Stimulated activated CD8-positive, alpha-beta memory T cell treated with anti-CD3 and anti-CD28 coated beads, Interleukin-7, amount 100 ng/mL, for 24 hours (primary cell): ENCODE results near the gene C1QTNF12.
"Not testable (repeated sequence)": the region's sequence is repeated elsewhere in the genome, so short reads cannot be mapped to it uniquely, and the experiment has no call there.

ENCODE experiments used
- DNase-seq: peaks from one replicate; pipeline ENCODE4 v3.0.0-alpha.2; 2020; ENCODE audit warnings: low read depth

The C1QTNF12 gene

GRCh38 chr1:1259540-1259939, 13.0 kb upstream of the C1QTNF12 start:
- no peak for DNase-seq

DNA sequence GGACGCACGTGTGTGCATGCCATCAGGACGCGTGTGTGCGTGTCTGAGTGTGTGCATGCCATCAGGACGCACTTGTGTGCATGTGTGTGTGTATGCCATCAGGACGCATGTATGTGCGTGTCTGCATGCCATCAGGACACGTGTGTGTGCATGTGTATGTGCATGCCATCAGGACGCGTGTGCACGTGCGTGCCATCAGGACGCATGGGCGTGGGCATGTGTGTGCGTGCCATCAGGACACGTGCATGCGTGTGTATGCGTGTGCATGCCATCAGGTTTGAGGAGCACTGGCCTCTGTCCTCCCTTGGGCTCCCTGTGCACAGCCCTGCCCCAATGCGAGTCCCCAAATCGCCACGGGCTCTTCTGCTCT, 12.6 kb upstream of the C1QTNF12 start:
- DNase-seq, result no peak

GRCh38 chr1:1256956-1257871, 10.7 kb upstream of the C1QTNF12 start:
- DNase-seq, result no peak

DNA sequence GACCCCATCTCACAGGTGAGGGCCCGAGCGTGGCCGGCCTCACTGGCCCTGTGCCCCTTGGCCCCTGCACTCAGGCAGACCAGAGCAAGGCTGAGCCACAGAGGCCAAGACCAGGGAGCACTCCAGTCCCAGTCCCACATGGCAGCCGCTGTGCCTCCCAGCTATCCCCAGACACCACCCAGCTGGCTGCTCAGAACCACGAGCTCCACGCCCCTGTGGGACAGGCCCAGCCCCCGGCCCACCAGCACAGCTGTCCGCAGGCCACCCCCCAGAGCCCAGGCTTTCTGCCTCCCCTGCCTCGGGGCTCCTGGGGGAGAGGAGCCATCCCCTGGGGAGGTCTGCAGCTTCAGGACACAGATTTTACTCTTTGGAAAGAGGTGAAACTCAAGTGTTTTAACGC, 9.1 kb upstream of the C1QTNF12 start:
- no peak for DNase-seq

DNA sequence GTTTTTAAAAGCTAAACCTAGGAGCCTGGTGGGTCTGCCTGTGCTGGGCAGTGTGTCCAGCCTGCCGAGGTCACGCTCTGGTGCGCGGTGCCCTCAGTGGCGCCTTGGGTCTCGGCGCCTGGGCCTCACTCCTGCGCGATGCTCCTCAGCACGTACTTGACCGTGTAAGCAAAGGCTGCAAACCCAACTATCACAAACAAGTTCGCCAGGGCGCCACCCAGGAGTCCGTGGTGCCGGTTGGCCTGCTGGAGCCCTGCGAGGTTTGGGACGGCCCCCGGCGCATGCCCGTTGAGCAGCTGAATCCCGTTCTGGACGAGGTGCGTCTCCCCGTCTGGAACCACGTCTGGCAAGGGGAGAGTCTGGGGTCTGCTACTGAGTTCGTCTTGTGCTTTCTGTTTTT, 8.6 kb upstream of the C1QTNF12 start:
- DNase-seq, result no peak

DNA sequence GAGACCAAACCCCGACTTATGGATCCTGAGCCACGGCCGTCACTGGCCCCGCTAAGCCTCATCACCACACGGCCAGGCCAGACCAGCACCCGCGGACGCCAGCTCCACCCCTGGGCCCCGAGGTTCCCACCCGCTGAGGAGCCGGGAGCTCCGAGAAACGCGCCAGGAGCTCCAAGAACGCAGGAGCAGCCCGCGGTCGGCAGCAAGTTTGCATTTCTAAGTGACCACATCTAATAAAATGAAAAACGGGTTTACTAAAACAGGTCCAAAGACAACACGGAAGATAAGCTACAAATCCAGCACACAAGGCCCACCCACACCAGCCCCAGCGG, 8.1 kb upstream of the C1QTNF12 start:
- DNase-seq, result no peak

DNA sequence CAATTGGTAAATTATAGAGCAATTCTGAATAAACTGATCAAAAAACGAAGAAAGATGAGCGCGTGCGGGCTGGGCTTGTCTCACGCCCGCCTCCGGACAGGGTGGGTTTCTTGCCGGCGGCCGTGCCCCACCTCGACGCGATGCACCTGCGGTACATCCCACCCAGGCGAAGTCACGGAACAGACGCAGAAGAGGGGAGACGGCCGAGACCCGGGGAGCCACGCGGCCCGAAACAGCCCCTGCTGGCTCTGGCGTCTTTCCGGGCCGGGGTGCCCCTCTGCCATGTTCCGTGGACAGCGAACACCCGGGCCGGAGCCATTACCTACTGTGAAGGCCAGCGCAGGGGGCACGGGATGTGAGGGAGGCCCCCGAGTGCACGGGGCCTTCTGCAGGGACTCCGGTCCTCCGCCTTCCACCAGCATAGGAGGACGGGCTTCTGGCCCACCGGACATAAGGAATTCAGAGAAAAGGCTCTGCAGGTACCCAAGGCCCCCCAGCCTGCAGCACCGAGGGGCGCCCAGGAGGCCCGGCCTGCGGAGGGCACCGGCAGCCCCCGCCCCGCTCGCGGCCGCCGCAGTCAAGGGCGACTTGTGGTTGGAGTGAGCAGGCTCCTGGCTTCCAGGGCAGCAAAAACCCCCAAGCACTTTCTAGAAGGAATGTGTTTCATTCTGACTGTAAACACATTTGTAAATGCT, 7.6 kb upstream of the C1QTNF12 start:
- no peak for DNase-seq

- DNase-seq, result no peak
These were observed 6.8 kb upstream of the C1QTNF12 start for GRCh38 chr1:1253314-1253713.

DNA sequence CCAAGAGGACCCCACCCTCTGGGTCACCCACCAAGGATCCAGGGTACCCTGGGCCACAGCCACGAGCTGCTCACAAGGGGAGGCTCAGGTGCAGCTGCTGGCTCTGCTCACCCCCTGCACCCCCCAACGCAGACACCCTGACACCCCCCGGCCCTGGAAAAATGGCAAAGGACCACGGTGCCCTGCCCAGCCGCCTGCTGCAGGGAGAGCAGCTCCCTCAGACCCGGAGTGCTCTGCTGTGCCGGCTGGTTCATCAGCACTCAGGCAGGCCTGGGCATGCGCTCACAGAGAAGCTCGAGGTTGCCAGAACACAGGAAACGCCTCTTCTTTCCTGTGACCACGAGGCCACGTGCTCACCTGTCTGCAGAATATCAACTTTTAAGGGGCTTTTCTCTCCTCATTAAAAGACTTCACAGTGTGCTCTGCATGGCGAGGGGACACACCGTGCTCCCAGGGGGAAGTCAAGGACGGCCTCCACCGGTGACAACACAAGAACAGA, 4.3 kb upstream of the C1QTNF12 start:
- DNase-seq, result peak; percentile 25

DNA sequence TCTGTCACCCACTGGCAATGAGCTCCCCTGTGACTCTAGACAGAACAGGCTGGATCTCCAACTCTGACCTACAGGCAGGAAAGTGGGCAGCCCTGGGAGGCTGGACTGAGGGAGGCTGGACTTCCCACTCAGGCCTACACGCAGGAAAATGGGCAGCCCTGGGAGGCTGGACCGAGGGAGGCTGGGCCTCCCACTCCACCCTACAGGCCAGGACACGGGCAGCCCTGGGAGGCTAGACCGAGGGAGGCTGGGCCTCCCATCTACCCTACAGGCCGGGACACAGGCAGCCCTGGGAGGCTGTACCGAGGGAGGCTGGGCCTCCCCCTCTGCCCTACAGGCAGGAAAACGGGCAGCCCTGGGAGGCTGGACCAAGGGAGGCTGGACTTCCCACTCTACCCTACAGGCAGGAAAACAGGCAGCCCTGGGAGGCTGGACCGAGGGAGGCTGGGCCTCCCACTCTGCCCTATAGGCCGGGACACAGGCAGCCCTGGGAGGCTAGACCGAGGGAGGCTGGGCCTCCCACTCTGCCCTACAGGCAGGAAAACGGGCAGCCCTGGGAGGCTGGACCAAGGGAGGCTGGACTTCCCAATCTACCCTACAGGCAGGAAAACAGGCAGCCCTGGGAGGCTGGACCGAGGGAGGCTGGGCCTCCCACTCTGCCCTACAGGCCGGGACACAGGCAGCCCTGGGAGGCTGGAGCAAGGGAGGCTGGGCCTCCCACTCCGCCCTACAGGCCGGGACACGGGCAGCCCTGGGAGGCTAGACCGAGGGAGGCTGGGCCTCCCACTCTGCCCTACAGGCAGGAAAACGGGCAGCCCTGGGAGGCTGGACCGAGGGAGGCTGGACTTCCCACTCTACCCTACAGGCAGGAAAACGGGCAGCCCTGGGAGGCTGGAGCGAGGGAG, 1.7 kb upstream of the C1QTNF12 start:
- DNase-seq, result not testable (repeated sequence)

DNA sequence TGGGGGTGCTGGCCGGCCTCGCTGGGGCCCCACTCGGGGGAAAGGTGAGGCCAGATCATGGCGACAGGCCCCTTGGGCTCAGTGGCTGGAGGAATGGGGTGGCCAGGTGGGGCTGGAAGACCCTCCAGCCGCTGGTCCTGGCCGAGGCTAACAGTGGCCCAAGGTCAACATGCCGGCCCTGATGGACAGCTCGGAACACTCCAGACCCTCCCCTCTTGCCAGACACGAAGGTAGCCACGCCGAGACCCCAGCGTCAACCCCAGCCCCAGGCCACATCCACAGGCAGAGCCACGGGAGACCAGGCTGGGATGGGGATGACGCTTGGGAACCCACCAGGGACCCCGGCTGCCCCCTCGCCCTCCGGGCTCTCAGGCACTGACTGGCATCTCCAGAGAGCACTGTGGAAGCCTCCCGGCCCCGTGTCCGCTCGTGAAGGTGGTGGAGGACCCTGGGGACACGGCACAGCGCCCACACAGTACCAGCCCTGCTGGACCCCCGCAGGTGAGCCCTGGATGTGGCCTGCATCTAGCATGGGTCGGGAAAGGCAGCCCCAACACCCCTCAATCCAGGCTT, 905 bp upstream of the C1QTNF12 start:
- no peak for DNase-seq

GRCh38 chr1:1245817-1246576, 525 bp downstream of the C1QTNF12 start:
- DNase-seq, result no peak

GRCh38 chr1:1245178-1245816, 1.2 kb downstream of the C1QTNF12 start:
- DNase-seq, result no peak

DNA sequence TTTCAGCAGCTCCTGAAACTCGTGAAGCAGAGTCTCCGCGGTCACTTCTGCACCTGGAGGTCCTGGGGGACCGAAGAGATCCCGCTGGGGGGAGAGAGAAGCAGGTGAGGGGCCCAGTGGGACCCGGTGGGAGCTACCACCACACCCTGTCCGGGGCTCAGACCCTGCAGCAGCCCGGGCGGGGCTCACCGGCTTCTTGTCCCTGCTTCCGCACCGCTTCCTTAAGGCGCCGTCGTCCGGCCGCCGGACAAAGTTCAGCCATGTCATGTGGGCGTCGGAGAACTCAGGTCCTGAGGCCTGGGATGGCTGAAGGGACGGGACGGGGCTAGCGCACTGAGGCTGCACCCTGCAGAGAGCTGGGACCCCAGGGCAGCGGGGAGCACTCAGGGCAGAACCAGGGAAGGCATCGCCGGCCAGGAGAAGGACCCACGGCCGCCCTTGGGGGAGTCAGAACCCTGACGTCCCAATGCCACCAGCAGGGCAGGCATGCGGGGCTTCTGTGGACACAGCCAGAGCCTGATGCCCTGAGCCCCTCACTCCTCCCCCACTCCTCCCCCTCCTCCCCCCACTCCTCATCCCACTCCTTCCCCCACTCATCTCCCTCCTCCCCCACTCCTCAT, 2.2 kb downstream of the C1QTNF12 start:
- DNase-seq, result no peak

- no peak for DNase-seq
These were observed 2.7 kb downstream of the C1QTNF12 start for GRCh38 chr1:1243807-1244191.

DNA sequence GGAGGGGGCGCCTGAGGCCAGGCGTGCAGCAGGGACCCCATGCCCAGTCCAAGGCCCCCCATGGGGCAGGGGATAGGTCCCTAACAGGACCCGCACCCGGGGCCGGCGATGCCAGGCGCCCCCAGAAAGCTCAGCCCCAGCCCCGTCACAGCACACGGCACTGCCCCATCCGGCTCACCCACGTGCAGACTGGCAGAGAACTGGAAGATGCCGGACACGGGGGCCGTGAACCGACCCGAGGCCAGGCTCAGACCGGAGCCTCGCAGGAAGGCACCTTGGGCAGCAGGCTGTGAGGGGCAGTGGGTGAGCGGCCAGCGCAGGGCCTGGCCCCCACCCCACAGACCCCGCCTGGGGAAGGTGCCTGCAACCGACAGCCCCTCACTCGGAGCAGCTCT, 3.3 kb downstream of the C1QTNF12 start:
- no peak for DNase-seq

GRCh38 chr1:1242461-1243265, 3.9 kb downstream of the C1QTNF12 start:
- DNase-seq, result no peak

- no peak for DNase-seq
These were observed 4.8 kb downstream of the C1QTNF12 start for GRCh38 chr1:1241588-1242219.
